DMS53 treated with DMSO at 0.1 percent for 48 hours (cell line): ENCODE results near the gene CCR4.
"Not testable (repeated sequence)": the region's sequence is repeated elsewhere in the genome, so short reads cannot be mapped to it uniquely, and the experiment has no call there.

Experiments
- DNase-seq: peaks from one replicate; lab custom pipeline; 2025; ENCODE audit not compliant: unreplicated experiment; lab: John Stamatoyannopoulos, UW

Gene CCR4

GRCh38 chr3:32950516-32950915, 928 bp upstream of the CCR4 start:
- no peak for DNase-seq

- no peak for DNase-seq
Observed at GRCh38 chr3:32952369-32953077, 1.1 kb downstream of the CCR4 start.

DNA sequence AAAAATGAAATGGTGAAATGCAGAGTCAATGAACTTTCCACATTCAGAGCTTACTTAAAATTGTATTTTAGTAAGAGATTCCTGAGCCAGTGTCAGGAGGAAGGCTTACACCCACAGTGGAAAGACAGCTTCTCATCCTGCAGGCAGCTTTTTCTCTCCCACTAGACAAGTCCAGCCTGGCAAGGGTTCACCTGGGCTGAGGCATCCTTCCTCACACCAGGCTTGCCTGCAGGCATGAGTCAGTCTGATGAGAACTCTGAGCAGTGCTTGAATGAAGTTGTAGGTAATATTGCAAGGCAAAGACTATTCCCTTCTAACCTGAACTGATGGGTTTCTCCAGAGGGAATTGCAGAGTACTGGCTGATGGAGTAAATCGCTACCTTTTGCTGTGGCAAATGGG, 3.1 kb downstream of the CCR4 start:
- DNase-seq = no peak

DNA sequence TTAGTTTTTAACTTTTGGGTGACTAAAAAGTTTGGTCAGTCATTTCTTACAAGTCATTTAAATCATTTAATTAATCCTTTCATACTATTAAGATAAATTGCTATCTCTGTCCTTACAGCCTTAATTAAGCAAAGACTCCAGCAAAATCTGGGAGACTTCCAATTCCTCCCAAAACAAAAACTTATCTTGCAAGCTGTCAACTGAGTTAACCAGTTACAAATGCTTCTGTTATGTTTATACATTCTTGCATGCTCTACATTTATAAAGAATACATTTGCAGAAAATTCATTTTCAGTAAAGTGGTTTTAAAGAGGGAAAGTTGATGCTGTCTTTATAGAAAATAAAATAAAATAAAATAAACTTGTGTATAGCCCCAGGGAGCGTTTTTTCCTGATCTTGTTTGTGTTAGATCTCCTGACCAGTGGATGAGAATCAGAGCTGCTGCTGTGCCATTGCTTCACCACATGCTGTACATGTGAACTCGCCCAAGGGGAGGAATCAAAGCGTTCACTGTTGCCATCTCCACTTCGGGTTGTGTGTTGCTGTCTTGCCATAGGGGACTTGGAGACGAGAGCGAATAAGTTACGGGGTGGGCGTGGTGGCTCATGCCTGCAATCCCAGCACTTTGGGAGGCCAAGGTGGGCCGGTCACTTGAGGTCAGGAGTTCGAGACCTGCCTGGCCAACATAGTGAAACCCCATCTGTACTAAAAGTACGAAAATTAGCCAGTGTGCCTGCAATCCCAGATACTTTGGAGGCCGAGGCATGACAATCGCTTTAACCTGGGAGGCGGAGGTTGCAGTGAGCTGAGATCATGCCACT, 5.5 kb downstream of the CCR4 start:
- DNase-seq = no peak

- DNase-seq = no peak
Observed at GRCh38 chr3:32958509-32958908, 7.1 kb downstream of the CCR4 start.

DNA sequence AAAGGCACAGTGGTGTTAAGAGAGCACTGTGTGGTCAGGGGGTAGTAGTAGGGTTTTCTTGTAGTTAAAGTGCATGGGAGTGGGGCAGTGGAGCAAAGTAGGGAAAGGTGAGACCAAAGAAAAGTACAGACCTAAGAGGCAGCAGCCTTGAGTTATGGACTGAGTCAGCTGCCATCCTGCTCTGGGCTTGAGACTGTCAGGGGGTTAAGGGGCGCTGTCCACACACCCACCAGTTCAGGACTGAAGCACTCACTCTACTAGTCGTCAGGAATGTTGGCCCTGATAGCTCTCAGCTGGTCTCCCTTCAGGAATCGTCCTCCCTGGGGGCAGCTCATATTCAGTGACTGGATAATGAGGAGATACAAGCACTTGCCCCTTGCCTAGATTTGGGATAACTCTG, 7.9 kb downstream of the CCR4 start:
- DNase-seq = no peak

DNA sequence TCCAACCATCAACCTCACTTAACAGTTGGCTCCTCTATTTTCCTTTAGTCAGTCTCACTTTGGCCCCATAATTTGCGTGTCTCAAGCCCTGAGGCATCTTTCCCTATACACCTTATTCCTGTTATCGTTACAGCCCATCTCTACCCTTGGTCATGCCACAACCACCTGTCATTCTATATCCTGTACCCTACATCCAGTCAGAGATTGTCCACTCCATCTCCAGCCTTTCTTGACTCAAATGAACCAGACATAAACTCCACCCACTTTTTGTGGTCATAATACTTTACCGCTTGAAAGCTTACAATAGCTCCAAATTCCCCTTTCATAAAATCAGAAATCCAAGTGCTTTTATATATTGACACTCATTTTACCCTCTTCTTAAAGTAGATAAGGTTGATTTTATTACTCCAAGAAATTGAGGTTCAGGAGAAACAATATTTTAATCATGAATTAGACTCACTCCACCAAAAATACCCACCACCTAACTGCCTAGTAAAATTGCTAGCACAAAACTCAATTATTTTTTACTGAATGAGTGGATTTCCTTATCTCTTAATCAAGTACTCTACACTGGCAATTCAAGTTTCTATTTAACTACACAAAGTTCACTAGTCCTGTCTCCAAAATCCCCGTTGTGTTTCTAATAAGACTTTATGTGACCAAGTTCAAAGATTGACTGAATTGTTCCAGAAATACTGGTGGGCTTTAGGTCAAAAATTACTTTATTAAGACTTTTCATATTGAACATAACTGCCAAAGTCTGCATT, 9.1 kb downstream of the CCR4 start:
- no peak for DNase-seq

DNA sequence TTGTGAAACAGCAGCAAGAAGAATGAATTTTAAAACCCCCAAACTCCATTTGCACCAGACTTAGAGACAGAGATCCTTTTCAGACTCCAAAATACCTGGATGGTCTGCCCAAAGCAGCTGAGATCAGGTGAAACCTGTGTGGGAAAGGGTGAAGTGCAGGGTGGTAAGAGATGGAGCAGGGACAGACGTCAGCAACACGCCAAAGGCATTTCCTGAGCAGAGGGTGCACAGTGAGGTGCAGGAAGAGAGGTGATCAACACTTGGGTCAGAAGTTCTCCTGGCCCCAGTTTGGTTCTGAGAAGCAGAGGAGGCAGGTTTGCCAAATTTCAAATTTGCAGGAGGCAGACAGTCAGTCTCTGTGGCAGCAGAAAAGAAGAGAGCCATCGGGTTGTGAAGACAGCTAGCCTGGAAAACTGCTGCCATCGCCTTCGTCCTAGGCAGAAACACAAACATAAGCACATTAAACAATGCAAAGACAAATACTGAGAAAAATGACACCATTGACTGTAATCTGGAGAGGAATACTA, 9.8 kb downstream of the CCR4 start:
- no peak for DNase-seq

DNA sequence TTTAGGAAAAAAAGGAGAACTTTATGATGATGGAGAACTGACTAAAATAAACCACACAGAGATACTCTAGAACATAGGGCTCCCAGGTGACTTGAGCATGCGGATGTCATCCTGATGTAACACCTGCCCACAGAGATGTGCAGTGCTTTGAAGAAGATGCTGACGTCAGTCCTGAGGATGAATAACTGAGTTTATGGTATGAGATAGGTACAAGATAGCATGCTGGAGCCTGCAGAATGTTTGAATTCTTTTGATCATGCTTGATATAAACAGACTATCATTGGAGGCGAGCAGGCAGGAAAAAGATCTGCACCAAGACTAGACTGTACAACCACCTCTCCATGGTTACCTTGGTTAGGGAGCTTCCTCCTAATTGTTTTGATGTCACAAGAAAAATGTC, 12.4 kb downstream of the CCR4 start:
- no peak for DNase-seq

DNA sequence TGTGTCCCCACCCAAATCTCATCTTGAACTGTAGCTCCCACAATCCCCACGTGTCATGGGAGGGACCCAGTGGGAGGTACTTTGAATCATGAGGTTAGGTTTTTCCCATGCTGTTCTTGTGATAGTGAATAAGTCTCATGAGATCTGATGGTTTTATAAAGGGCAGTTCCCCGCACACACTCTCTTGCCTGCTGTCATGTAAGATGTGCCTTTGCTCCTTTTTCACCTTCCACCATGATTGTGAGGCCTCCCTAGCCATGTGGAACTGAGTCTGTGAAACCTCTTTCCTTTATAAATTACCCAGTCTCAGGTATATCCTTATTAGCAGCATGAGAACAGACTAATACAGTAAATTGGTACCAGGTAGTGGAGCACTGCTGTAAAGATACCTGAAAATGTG, 13.3 kb downstream of the CCR4 start:
- not testable (repeated sequence) for DNase-seq

- not testable (repeated sequence) for DNase-seq
Observed at GRCh38 chr3:32965617-32966213, 14.3 kb downstream of the CCR4 start.

GRCh38 chr3:32966627-32967026, 15.2 kb downstream of the CCR4 start:
- not testable (repeated sequence) for DNase-seq

DNA sequence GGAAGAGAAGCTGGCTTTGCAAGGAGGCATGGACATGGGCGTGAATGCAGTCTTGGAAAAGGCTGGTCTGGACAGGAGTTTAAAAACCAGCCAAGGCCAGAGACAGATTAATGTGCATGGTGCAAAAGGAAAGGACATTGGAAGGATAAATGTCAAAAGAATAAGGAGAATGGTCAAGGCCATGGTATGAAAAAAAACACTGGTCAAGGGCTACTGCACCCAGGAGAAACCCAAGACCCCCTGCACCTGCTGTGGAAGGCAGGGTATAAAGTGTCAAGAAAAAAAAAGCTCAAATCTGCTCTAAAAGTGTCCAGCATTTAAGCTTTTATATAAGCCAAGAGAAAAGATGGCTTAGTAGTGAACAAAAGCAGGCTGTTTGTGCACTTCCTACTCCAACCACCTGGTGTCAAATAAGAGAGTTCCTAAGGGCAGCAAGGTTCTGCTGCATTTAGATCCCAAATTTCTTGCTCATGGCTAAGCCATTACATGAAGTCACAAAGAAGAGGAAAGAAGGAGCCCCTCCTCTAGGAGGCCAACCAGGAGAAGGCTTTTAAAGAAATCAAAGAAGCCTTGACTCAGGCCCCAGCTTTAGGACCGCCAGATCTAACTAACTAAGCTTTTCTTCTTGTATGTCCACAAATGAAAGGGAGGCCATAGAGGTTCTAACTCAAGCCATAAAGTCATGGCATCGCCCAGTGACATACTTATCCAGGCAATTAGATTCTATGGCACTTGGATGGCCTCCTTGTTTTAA, 16.9 kb downstream of the CCR4 start:
- no peak for DNase-seq

- no peak for DNase-seq
Observed at GRCh38 chr3:32968920-32969389, 17.5 kb downstream of the CCR4 start.

DNA sequence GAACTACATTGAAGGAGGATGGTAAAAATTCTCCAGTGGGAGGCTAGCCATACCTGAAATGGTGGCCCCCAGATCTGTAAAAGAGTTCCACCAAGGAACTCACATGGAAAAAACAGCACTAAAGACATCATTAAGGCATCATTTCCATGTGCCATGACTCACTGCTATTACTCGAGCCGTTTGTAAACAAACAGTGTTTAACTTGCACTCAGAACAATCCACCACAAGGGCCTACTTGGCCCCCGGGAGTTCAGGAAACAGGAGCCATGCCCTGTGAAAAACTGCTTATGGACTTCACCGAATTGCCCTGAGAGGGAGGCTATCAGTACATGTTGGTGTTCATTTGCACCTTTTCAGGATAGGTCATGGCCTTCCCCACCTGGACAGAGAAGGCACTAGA, 18.2 kb downstream of the CCR4 start:
- DNase-seq = peak; percentile 64

- not testable (repeated sequence) for DNase-seq
Observed at GRCh38 chr3:32971291-32971690, 19.8 kb downstream of the CCR4 start.

DNA sequence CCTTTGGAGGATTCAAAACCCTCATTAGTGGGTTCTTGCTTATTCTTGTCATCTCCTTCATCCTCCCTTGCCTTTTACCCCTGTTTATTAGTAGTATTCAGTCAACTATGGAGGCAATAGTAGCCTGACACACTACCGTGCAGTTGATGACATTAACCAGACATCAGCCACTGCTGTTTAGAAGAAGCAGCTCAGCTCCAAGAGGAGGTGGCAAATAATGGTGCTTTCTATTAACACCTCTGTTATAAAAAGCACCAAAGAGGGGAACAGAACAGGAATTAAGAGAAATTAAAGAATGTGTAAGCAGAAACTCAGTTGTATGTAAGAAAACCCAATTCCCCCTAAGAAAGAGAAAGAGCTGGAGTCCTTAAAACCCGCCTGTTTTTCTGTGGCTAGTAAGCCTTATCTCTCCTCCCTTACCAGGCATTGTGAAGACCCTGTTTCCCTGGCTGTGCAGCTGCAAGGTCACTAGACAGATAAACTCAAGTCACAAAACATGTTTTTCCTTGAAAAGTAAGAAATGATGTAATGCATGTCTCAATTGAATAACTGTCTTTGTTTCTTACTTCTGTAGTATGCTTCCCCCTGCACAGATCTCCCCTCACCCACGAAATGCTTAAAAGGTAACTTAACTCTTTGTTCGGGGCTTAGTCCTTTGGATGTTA, 21.2 kb downstream of the CCR4 start:
- DNase-seq = no peak

- no peak for DNase-seq
Observed at GRCh38 chr3:32973982-32974381, 22.5 kb downstream of the CCR4 start.

- DNase-seq = no peak
Observed at GRCh38 chr3:32975891-32976595, 24.6 kb downstream of the CCR4 start.
